HepG2 (cell line): ENCODE results near the gene NRBP1. TPM values are rescaled to one million over a fixed set of nuclear protein-coding genes. Genes with fewer than 3 reads are reported as not detected.

Experiments
- GFI1 ChIP-seq: sonication (generic); formaldehyde crosslinking; IDR thresholded peaks from 2 replicates; pipeline ENCODE4 v1.5.0; 2020; ENCODE audit warnings: missing genetic modification reagents, mild to moderate bottlenecking, borderline replicate concordance
- MBNL3 ChIP-seq: fragments of 250-450 bp; sonication (Bioruptor Pico); conservative IDR thresholded peaks from 2 replicates; pipeline ENCODE4 v1.8.0; 2022; ENCODE audit warnings: mild to moderate bottlenecking, inconsistent platforms
- MEF2D ChIP-seq: sonication (generic); formaldehyde crosslinking; IDR thresholded peaks from 2 replicates; pipeline ENCODE4 v1.5.1; 2020; ENCODE audit warnings: mild to moderate bottlenecking, missing genetic modification reagents
- MIER2 ChIP-seq: IDR thresholded peaks from 2 replicates; pipeline ENCODE4 v1.6.1; 2016; ENCODE audit warnings: missing biosample characterization, missing genetic modification reagents
- NFAT5 ChIP-seq: sonication (generic); formaldehyde crosslinking; IDR thresholded peaks from 2 replicates; pipeline ENCODE4 v1.4.0; 2020; ENCODE audit warnings: missing genetic modification reagents
- NONO ChIP-seq, 2 experiments: fragments of 450-650 bp in 1 of 2; sonication (generic) in 1 of 2; formaldehyde crosslinking in 1 of 2; IDR thresholded peaks in 1 of 2; conservative IDR thresholded peaks in 1 of 2; 2 replicates each; pipeline versions ENCODE4 v1.6.1 to v1.8.0; 2017 to 2022; ENCODE audit warnings: mild to moderate bottlenecking in 1 of 2, missing genetic modification reagents in 1 of 2, moderate library complexity in 1 of 2
- POLR2G ChIP-seq: fragments of 200-400 bp; formaldehyde crosslinking; IDR thresholded peaks from 2 replicates; pipeline ENCODE4 v1.6.1; 2018; ENCODE audit warnings: mild to moderate bottlenecking, low read depth, low read length, moderate library complexity
- SIX1 ChIP-seq: sonication (generic); formaldehyde crosslinking; IDR thresholded peaks from 2 replicates; pipeline ENCODE4 v1.4.0; 2020; ENCODE audit warnings: missing genetic modification reagents, borderline replicate concordance
- ZNF318 ChIP-seq: sonication (generic); formaldehyde crosslinking; IDR thresholded peaks from 2 replicates; pipeline ENCODE4 v1.4.0; 2020; ENCODE audit warnings: mild to moderate bottlenecking, missing genetic modification reagents
- ZNF816 ChIP-seq: sonication (generic); formaldehyde crosslinking; IDR thresholded peaks from 2 replicates; pipeline ENCODE4 v1.8.0; 2022; ENCODE audit warnings: missing genetic modification reagents, mild to moderate bottlenecking, borderline replicate concordance
- polyA plus RNA-seq, 8 experiments: library from polyadenylated mRNA; depleted of rRNA in 3 of 8; stranded (reverse) in 7 of 8; unstranded in 1 of 8; fragments of >200 nt; fragmentation: Illumina TruSeq in 4 of 8; extraction: Trizol in 4 of 8; gene quantifications; 2 replicates each; pipeline versions ENCODE4 v1.2.1 to v1.2.3, GENCODE V29; 2011 to 2016; ENCODE audit warnings: low read depth in 4 of 8, missing spikeins in 1 of 8, mixed read lengths in 1 of 8; ENCODE audit not compliant: insufficient read depth in 1 of 8
- total RNA-seq, 5 experiments: library from RNA; depleted of rRNA; stranded (reverse); fragments of >200 nt; fragmentation: Illumina TruSeq; extraction: Trizol; gene quantifications; 2 replicates each; pipeline ENCODE4 v1.2.3, GENCODE V29; 2016; ENCODE audit warnings: low read depth in 1 of 5

Gene NRBP1
- total and polyA plus RNA-seq, 2 of the 13 experiments (the other 11 are each of a cell fraction or from before 2014, with no cell fraction given): 165 to 240 TPM

DNA sequence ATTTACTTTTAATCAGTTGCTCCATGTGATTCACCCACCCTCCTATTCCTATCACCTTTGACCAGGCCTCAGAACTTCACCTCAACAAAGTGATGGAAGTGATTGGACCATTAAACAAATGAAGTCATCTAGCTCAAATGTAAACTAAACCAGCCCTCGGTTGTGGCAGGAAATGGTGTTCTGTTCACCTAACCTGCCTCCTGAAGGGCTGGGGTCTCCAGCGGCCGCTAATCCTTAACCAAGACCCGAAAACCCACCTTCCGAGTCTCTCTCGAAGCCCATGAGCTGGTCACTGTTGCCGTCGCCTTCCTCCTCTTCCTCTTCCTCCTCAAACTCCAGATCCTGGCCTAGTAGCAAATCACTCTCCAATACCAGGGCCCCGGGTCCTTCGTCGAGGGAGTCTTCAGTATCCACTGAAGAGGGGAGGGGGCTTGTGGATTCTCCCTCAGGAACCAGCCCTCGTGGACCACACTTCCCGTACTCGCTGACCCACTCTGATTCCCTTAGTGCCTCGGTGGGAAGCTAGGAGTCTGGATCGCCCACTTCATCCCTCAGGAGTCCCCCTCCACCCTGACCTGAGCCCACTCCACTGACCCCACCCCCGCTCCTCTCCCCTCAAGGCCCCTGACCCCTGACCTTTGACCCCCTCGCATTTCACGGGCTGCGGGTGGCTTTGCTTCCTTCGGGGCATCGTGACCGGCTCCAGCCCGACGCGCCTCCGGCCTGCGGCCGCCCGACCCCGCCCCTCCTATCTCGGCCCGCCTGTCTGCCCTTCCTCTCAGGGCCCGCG lies 48.4 kb upstream of the NRBP1 start (continued):
- TF ChIP-seq ZNF318 (CRISPR knock-in tag) (0 out of 2 replicates have a peak, but pooled peaks have one; percentile 28), MEF2D (0 out of 2 replicates have a peak, but pooled peaks have one; percentile 9), NFAT5 (CRISPR knock-in tag) (no peak), MIER2 (CRISPR knock-in tag) (no peak), POLR2G (peak; percentile 47; the same call in 1 of the 2 replicates), MBNL3 (no peak), ZNF816 (no peak), GFI1 (CRISPR knock-in tag) (peak; percentile 42; the same call in 1 of the 2 replicates), SIX1 (CRISPR knock-in tag) (no peak), NONO (IDR thresholded peaks at IDR 0.05) (no peak), NONO (CRISPR knock-in tag; conservative IDR thresholded peaks at IDR 0.05) (no peak; the same call in none of the 2 replicates)
